ENCODE data around the gene FBXO27. TPM values are rescaled to one million over a fixed set of nuclear protein-coding genes. Genes with fewer than 3 reads are reported as not detected.

The FBXO27 gene
- total RNA-seq, 1 experiment from 2014 or later: 0.45 TPM

DNA sequence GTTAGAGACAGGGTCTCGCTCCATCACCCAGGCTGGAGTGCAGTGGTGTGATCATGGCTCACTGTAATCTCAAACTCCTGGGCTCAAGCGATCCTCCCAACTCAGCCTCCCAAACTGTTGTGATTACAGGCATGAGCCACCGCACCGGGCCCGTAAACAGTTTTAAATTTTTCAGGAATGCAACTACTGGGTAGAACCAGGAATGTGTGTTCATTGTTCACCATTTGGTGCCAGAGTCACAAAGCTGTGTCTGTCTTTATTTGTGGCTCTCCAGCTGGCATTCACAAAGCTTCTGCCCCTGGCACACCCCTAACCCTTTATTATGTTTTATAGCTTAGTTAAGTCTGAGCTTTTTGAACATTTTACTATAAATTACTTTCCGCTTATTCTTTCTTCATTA is 32.1 kb upstream of the FBXO27 start:
- no peak for DNase-seq (ENCODE audit: low spot score)
- no peaks in the 10 kb centered on the region for H3K27me3 ChIP-seq (replicated peaks; ENCODE audit: insufficient read depth, low read depth, low read length, poor library complexity)
- no peaks in the 10 kb centered on the region for H3K36me3 ChIP-seq (ENCODE audit: insufficient read depth, low read length, poor library complexity, severe bottlenecking)
- no peak overlapping the region for H3K27ac ChIP-seq (ENCODE audit: low read depth, low read length, poor library complexity, severe bottlenecking)
- intact Hi-C loops (cut with micrococcal nuclease; ENCODE audit: unreplicated experiment): no loop called here
- no TSS peak for BruUV-seq (replicated peaks)
- H3K9me3 ChIP-seq (ENCODE audit: low read depth, low read length, poor library complexity, severe bottlenecking): no peaks in the 10 kb centered on the region
- H3K4me3 ChIP-seq (ENCODE audit: low read depth, low read length, poor library complexity, severe bottlenecking): no peak overlapping the region
- ChIA-PET CTCF (no interaction called here), POLR2A (ENCODE audit: low non-redundant PET) (no interaction called here)
- H3K4me1 ChIP-seq (ENCODE audit: insufficient read depth, low read length, poor library complexity, severe bottlenecking): no peaks in the 10 kb centered on the region
- TF ChIP-seq CTCF (conservative IDR thresholded peaks at IDR 0.05; ENCODE audit: low read depth, low read length): no peak
- TF ChIP-seq EZH2 (IDR thresholded peaks at IDR 0.05; ENCODE audit: borderline replicate concordance, low read depth, low read length, poor library complexity, severe bottlenecking): no peak

- H3K4me1 ChIP-seq (ENCODE audit: insufficient read depth, low read length, poor library complexity, severe bottlenecking): no peaks in the 10 kb centered on the region
- no TSS peak for BruUV-seq (replicated peaks)
- intact Hi-C loops (cut with micrococcal nuclease; ENCODE audit: unreplicated experiment): no loop called here
Observed at GRCh38 chr19:39060171-39060570, 27.8 kb upstream of the FBXO27 start.

DNA sequence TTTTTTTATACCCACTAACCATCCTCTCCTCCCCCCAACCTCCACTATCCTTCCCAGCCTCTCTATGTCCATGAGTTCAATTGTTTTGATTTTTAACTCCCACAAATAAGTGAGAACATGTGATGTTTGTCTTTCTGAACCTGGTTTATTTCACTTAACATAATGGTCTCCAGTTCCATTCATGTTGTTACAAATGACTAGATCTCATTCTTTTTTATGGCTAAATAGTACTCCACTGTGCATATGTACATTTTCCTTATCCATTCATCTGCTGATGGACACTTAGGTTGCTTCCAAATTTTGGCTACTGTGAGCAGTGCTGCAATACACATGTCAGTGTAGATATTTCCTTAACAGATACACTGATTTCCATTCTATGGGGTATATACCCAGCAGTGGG is 27.0 kb upstream of the FBXO27 start:
- TF ChIP-seq CTCF (conservative IDR thresholded peaks at IDR 0.05; ENCODE audit: low read depth, low read length) (no peak), EZH2 (IDR thresholded peaks at IDR 0.05; ENCODE audit: borderline replicate concordance, low read depth, low read length, poor library complexity, severe bottlenecking) (no peak)
- no peaks in the 10 kb centered on the region for H3K36me3 ChIP-seq (ENCODE audit: insufficient read depth, low read length, poor library complexity, severe bottlenecking)
- intact Hi-C loops (cut with micrococcal nuclease; ENCODE audit: unreplicated experiment): no loop called here
- no peak overlapping the region for H3K27ac ChIP-seq (ENCODE audit: low read depth, low read length, poor library complexity, severe bottlenecking)
- H3K9me3 ChIP-seq (ENCODE audit: low read depth, low read length, poor library complexity, severe bottlenecking): no peaks in the 10 kb centered on the region
- no peak for DNase-seq (ENCODE audit: low spot score)
- no peaks in the 10 kb centered on the region for H3K27me3 ChIP-seq (replicated peaks; ENCODE audit: insufficient read depth, low read depth, low read length, poor library complexity)
- ChIA-PET POLR2A (ENCODE audit: low non-redundant PET) (no interaction called here), CTCF (interaction anchor here (0.6 kb wide), 1 partner anchor 34 kb away, joined by 3 read pairs; no protein-coding TSS in a partner anchor)
- BruUV-seq (replicated peaks): no TSS peak
- no peaks in the 10 kb centered on the region for H3K4me1 ChIP-seq (ENCODE audit: insufficient read depth, low read length, poor library complexity, severe bottlenecking)
- no peak overlapping the region for H3K4me3 ChIP-seq (ENCODE audit: low read depth, low read length, poor library complexity, severe bottlenecking)

More at GRCh38 chr19:39060171-39060570, 27.8 kb upstream of the FBXO27 start:
- Histone ChIP-seq H3K4me3 (ENCODE audit: low read depth, low read length, poor library complexity, severe bottlenecking) (no peak overlapping the region), H3K27ac (ENCODE audit: low read depth, low read length, poor library complexity, severe bottlenecking) (no peak overlapping the region), H3K9me3 (ENCODE audit: low read depth, low read length, poor library complexity, severe bottlenecking) (no peaks in the 10 kb centered on the region), H3K36me3 (ENCODE audit: insufficient read depth, low read length, poor library complexity, severe bottlenecking) (no peaks in the 10 kb centered on the region), H3K27me3 (replicated peaks; ENCODE audit: insufficient read depth, low read depth, low read length, poor library complexity) (no peaks in the 10 kb centered on the region)
- POLR2A ChIA-PET (ENCODE audit: low non-redundant PET): no interaction called here
- CTCF ChIA-PET: interaction anchor here (0.6 kb wide), 1 partner anchor 34 kb away, joined by 3 read pairs; no protein-coding TSS in a partner anchor
- DNase-seq (ENCODE audit: low spot score): no peak
- no peak for TF ChIP-seq EZH2 (IDR thresholded peaks at IDR 0.05; ENCODE audit: borderline replicate concordance, low read depth, low read length, poor library complexity, severe bottlenecking)
- no peak for TF ChIP-seq CTCF (conservative IDR thresholded peaks at IDR 0.05; ENCODE audit: low read depth, low read length)
